ENCODE data around the gene ASCC2. TPM values are rescaled to one million over a fixed set of nuclear protein-coding genes. Genes with fewer than 3 reads are reported as not detected.

ASCC2 gene
- total and polyA plus RNA-seq, 5 donors = 29.2 to 41.4 (median 39.5) TPM

DNA sequence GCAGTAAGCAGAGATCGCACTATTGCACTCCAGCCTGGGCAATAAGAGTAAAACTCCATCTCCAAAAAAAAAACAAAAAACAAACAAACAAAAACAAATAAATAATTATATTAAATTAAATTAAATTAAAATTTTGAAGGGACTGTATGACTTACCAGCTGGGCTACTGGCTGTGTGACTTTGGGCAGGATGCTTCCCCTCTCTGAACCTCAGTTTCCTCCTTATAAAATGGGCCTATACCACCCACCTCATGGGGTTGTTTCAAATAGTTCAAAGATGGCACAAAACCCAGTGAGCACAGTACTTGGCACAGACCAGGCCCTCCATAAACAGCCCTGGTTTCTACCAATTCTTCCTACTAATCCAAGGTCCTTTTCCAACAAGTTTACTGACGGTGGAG, 34.9 kb downstream of the ASCC2 start:
- ATAC-seq = no peak
- Histone ChIP-seq H3K9me3 (ENCODE audit: control insufficient read depth, low read length) (no peaks in the 10 kb centered on the region), H3K4me3 (ENCODE audit: low read length) (no peak overlapping the region), H3K27me3 (ENCODE audit: control insufficient read depth, insufficient read depth) (no peaks in the 10 kb centered on the region), H3K27ac (ENCODE audit: low read length) (no peak overlapping the region), H3K4me1 (ENCODE audit: control insufficient read depth, insufficient read depth, low read length) (peaks cover 11% of the 10 kb centered on the region)
- WGBS = 96% methylated on average over 2 of the region's 2 CpGs
- intact Hi-C loops (cut with DNase I) = no loop called here
- no peak for DNase-seq

DNA sequence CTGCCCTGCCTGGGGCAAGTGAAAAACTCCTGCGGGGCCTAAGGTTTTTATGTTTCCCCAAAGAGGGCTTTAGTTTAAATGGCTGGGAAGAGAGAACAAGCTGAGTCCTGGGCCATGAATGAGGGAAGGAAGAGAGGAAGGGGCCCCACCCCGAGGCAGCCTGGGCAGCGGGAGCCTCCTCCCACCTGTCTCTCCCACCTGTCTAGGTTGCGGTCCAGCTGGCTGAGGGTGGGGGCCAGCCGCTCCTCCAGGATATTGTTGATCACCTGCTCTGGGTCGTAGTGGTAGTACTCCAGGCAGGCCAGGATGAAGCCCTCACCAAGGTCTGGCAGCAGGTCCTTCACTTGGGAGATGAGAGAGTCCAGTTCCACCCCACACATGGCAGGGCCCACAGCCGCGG, 36.3 kb downstream of the ASCC2 start:
- 82% methylated on average over 8 of the region's 8 CpGs for WGBS
- H3K27me3 ChIP-seq (ENCODE audit: control insufficient read depth, insufficient read depth) = no peaks in the 10 kb centered on the region
- DNase-seq = no peak
- H3K4me1 ChIP-seq (ENCODE audit: control insufficient read depth, insufficient read depth, low read length) = peaks cover 14% of the 10 kb centered on the region
- H3K27ac ChIP-seq (ENCODE audit: low read length) = peak overlapping the region; percentile 12
- ATAC-seq = no peak
- H3K9me3 ChIP-seq (ENCODE audit: control insufficient read depth, low read length) = no peaks in the 10 kb centered on the region
- intact Hi-C loops (cut with DNase I) = no loop called here
- H3K4me3 ChIP-seq (ENCODE audit: low read length) = no peak overlapping the region

DNA sequence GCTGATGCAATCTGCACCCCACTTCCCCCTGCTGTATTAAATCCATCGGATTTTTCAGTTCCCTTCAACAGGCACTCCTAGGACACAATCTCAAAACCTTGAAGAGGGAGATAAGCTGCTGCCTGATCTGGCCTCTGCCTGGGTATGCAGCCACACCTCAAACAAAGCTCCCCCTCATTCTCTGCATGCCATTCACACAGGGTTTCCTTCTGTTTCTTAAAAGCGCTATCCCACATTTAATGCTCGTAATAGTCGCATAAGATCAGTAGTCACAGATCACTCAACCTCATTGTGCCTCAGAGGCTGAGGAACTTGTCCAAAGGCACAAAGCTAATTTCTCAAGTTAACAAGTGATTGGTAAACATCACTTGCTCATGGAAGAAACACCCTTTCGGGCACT, 36.9 kb downstream of the ASCC2 start:
- Histone ChIP-seq H3K9me3 (ENCODE audit: control insufficient read depth, low read length) (no peaks in the 10 kb centered on the region), H3K4me1 (ENCODE audit: control insufficient read depth, insufficient read depth, low read length) (peaks cover 14% of the 10 kb centered on the region), H3K27ac (ENCODE audit: low read length) (peak overlapping the region; percentile 23), H3K27me3 (ENCODE audit: control insufficient read depth, insufficient read depth) (no peaks in the 10 kb centered on the region), H3K4me3 (ENCODE audit: low read length) (no peak overlapping the region)
- WGBS = 66% methylated on average over 5 of the region's 5 CpGs
- intact Hi-C loops (cut with DNase I) = no loop called here
- ATAC-seq = no peak
- no peak for DNase-seq

DNA sequence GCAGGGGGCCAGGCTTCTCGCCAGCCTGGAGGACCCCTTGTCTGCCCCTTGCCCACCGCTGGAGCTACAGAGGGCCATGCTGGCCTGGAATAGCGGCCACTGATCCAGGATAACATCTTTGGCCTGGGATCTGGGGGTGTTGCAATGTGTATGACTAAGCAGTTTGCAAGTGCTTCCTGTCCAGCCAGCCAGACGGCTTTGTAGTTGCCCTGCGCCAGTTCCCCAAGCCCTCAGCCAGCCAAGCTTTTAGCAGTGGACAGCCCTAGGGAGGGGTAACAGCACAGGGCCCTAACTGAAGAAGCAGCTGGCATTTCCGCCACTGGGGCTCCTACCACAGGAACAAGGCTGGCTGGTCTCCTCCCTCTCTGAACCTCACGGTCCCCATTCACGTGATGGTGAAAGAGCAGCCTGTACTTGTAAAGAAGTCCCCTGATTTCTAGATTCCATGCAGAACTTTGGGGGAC, 38.8 kb downstream of the ASCC2 start:
- Histone ChIP-seq H3K27ac (ENCODE audit: low read length) (peak overlapping the region; percentile 81), H3K4me3 (ENCODE audit: low read length) (no peak overlapping the region), H3K27me3 (ENCODE audit: control insufficient read depth, insufficient read depth) (no peaks in the 10 kb centered on the region), H3K9me3 (ENCODE audit: control insufficient read depth, low read length) (no peaks in the 10 kb centered on the region), H3K4me1 (ENCODE audit: control insufficient read depth, insufficient read depth, low read length) (peaks cover 14% of the 10 kb centered on the region)
- ATAC-seq (peak; percentile 97 to 98), DNase-seq (peak; percentile 94 to 96 (median 94))
- intact Hi-C loops (cut with DNase I) = no loop called here
- 25% methylated on average over 8 of the region's 8 CpGs for WGBS

DNA sequence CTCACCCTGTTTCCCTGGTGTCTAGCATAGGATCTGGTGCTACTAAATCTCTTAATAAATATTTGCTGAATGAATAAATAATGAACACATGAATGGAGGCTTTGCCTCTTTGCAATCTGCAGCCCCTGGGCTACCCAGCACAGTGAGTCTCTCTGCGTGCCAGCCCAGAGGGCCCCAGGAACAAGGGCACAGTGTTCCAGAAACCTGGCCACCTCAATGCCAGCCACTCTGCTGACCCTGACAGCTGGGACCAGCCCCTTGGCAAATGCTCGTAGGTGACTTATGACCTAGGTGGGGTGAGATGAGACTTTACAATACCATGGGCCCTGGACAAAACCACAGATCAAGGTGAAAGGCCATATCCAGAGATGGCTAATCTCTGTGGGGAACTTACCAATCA, 39.3 kb downstream of the ASCC2 start:
- ATAC-seq (peak; percentile 10 to 13), DNase-seq (no peak)
- Histone ChIP-seq H3K4me3 (ENCODE audit: low read length) (no peak overlapping the region), H3K27ac (ENCODE audit: low read length) (peak overlapping the region; percentile 81), H3K27me3 (ENCODE audit: control insufficient read depth, insufficient read depth) (no peaks in the 10 kb centered on the region), H3K9me3 (ENCODE audit: control insufficient read depth, low read length) (no peaks in the 10 kb centered on the region), H3K4me1 (ENCODE audit: control insufficient read depth, insufficient read depth, low read length) (peaks cover 14% of the 10 kb centered on the region)
- intact Hi-C loops (cut with DNase I) = no loop called here
- WGBS = 66% methylated on average over 2 of the region's 2 CpGs

DNA sequence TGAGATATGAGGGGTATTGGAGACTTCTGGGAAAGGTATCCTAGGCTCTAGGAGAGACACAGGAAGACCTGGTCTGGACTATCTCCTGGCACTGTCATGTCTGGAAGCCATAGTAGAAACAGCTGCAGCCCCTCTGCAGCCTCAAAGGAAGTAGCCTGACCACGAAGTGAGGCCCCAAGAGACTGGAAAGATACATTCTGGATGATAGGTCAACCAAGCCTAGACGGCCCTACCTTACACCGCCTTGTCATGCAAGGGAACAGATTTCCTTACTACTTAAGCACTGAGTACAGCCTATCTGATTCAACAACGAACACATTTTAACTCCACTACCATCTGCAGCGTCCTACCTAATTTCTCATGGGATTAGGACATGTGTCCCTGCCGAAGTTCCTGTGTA, 39.8 kb downstream of the ASCC2 start:
- Histone ChIP-seq H3K27ac (ENCODE audit: low read length) (peak overlapping the region; percentile 81), H3K27me3 (ENCODE audit: control insufficient read depth, insufficient read depth) (no peaks in the 10 kb centered on the region), H3K4me1 (ENCODE audit: control insufficient read depth, insufficient read depth, low read length) (peaks cover 14% of the 10 kb centered on the region), H3K4me3 (ENCODE audit: low read length) (no peak overlapping the region), H3K9me3 (ENCODE audit: control insufficient read depth, low read length) (no peaks in the 10 kb centered on the region)
- ATAC-seq (no peak), DNase-seq (no peak)
- WGBS = 76% methylated on average over 6 of the region's 6 CpGs
- intact Hi-C loops (cut with DNase I) = no loop called here

DNA sequence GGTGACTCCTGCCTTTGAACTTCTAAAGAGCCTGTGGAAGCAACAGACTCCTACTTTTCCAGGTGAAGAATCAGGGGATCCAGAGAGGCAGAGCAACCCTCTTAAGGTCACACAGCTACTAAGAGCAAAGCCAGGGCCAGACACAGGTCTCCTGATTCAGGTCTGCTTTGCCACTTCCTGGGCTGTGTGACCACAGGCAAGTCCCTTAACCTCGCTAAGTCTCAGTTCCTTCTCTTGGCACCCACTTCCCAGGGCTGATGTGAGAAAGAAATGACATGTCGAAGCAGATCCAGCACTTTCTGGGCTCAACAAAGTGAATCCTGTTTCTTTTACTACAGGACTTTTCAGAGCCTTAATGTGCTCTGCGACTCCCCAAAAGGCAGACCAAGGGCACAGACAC, 40.7 kb downstream of the ASCC2 start:
- H3K27ac ChIP-seq (ENCODE audit: low read length) = no peak overlapping the region
- no peak overlapping the region for H3K4me3 ChIP-seq (ENCODE audit: low read length)
- ATAC-seq = no peak
- WGBS = 92% methylated on average over 3 of the region's 3 CpGs
- intact Hi-C loops (cut with DNase I) = no loop called here
- no peaks in the 10 kb centered on the region for H3K9me3 ChIP-seq (ENCODE audit: control insufficient read depth, low read length)
- no peaks in the 10 kb centered on the region for H3K27me3 ChIP-seq (ENCODE audit: control insufficient read depth, insufficient read depth)
- H3K4me1 ChIP-seq (ENCODE audit: control insufficient read depth, insufficient read depth, low read length) = peaks cover 14% of the 10 kb centered on the region
- no peak for DNase-seq

DNA sequence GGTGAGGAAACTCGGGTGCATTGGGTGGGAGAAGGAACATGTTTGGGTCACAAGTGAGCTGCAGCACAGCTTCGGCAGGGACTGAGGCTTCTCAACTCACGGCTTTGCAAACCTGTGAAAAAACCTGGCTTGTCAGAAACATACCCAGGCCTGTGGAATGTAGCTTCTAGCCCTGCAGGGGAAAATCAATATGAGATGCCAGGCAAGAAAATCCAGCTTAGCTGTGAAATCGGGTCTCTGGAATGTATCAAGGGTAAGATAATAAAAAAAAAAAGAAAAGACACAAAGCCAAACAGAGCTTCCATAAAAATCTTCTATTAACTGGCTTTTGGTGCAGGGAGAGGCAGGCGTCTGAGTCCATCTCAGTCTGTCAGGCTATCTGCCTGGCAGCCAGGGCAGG, 42.4 kb downstream of the ASCC2 start:
- DNase-seq (no peak), ATAC-seq (no peak)
- Histone ChIP-seq H3K27ac (ENCODE audit: low read length) (no peak overlapping the region), H3K4me3 (ENCODE audit: low read length) (no peak overlapping the region), H3K27me3 (ENCODE audit: control insufficient read depth, insufficient read depth) (no peaks in the 10 kb centered on the region), H3K4me1 (ENCODE audit: control insufficient read depth, insufficient read depth, low read length) (peaks cover 7% of the 10 kb centered on the region), H3K9me3 (ENCODE audit: control insufficient read depth, low read length) (no peaks in the 10 kb centered on the region)
- intact Hi-C loops (cut with DNase I) = no loop called here
- 84% methylated on average over 5 of the region's 5 CpGs for WGBS

DNA sequence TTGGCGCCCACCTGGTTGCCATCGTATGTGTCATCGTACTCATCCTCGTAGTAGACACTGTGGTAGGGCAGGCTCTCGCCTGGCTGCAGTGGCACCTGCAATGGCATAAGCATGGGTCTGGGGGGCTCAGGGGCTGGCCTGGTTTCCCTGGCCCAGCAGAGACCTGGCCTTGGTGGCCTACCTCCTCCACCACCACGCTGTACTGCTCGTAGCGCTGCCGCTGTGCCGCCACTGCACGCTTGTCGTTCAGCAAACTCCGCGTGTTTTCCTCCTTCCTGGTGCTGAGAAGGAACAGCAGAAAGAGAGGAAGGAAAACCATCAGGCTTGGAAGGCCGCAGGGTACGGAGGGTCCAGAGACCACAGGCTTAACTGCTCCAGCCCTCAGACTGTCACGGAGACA, 44.7 kb downstream of the ASCC2 start:
- no peak overlapping the region for H3K4me3 ChIP-seq (ENCODE audit: low read length)
- peaks cover 5% of the 10 kb centered on the region for H3K4me1 ChIP-seq (ENCODE audit: control insufficient read depth, insufficient read depth, low read length)
- intact Hi-C loops (cut with DNase I) = no loop called here
- H3K27ac ChIP-seq (ENCODE audit: low read length) = no peak overlapping the region
- 96% methylated on average over 17 of the region's 17 CpGs for WGBS
- DNase-seq (no peak), ATAC-seq (no peak)
- H3K27me3 ChIP-seq (ENCODE audit: control insufficient read depth, insufficient read depth) = no peaks in the 10 kb centered on the region
- H3K9me3 ChIP-seq (ENCODE audit: control insufficient read depth, low read length) = no peaks in the 10 kb centered on the region

DNA sequence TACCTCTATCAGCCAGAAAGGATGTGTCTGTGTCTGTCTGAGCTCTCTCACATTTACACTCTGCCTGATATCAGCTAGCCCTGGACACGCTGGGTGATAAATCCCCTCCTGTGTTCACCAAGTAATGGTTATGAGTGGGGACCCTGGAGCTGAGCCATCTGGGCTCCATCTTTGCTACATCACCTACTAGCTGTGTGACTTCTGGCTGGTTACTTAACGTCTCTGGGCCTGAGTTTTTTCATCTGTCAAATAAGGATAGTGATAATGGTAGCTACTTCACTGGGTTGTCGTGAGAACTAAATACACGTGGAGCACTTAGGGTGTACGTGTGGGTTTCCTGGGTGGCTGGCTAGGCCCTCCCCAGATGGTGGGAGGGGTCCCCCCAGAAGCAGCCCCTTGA, 48.0 kb downstream of the ASCC2 start:
- intact Hi-C loops (cut with DNase I) = no loop called here
- DNase-seq = no peak

DNA sequence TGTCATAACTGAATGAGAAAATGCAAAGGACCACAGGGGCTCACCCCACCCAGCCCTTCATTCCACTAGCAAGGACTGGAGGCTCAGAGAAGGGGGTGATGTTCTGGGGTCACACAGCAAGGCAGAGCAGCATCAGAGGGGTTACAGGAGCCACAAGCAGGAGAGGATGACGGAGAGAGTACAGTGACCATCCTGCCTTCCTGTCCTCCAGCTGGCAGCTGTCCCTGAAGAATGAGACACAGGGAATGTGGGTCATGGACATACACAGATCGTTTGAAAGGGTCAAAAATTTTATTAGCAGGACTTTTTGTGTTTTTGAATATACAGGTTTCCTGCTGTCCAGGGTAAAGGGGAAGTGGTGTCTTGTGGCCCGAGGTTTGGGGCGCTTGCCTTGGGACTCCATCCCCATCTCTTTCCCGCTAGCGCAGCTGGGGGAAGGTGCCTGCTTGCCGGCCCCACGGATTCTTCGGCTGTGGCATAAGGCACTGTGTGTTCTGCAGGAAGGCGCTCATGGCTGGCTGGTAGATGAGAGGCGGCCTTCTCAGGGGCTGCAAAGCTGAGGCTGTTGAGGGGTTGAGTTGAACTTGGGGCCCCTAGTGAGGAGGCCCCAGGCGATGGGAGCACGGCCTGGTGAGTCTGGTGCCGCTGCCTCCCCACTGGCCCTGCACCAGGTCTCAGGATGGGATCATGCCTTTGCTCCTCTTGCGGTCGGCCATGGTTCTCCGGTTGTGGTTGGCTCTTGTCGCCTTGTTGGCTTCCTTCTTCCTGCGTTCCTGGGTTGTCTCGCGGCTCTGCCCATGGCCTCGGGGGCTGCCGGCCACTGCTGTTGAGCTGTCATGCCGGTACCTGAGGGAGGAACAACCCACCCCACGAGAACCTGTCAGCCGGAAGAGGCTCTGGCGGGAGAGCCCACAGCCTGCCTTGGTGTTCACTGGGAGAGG, 49.5 kb downstream of the ASCC2 start:
- Histone ChIP-seq H3K4me3 (ENCODE audit: low read length) (no peak overlapping the region), H3K4me1 (ENCODE audit: control insufficient read depth, insufficient read depth, low read length) (peaks cover 3% of the 10 kb centered on the region), H3K27ac (ENCODE audit: low read length) (no peak overlapping the region), H3K27me3 (ENCODE audit: control insufficient read depth, insufficient read depth) (no peaks in the 10 kb centered on the region), H3K9me3 (ENCODE audit: control insufficient read depth, low read length) (no peaks in the 10 kb centered on the region)
- intact Hi-C loops (cut with DNase I) = no loop called here
- ATAC-seq = no peak
- 87% methylated on average over 27 of the region's 27 CpGs for WGBS
- DNase-seq = no peak

More for the DNA sequence above, 48.0 kb downstream of the ASCC2 start:
- Histone ChIP-seq H3K27ac (ENCODE audit: low read length) (no peak overlapping the region), H3K27me3 (ENCODE audit: control insufficient read depth, insufficient read depth) (no peaks in the 10 kb centered on the region), H3K9me3 (ENCODE audit: control insufficient read depth, low read length) (no peaks in the 10 kb centered on the region), H3K4me1 (ENCODE audit: control insufficient read depth, insufficient read depth, low read length) (no peaks in the 10 kb centered on the region), H3K4me3 (ENCODE audit: low read length) (no peak overlapping the region)
- no peak for ATAC-seq
- 82% methylated on average over 5 of the region's 5 CpGs for WGBS

All from right cardiac atrium (tissue), 5 donors.